Stimulated activated CD8-positive, alpha-beta memory T cell treated with anti-CD3 and anti-CD28 coated beads, Interleukin-15, amount 100 ng/mL, for 1 hour (primary cell): ENCODE measurements around the gene C3orf70.

Experiments used
- DNase-seq: peaks from one replicate; pipeline ENCODE4 v3.0.0-alpha.2; 2020; ENCODE audit warnings: low read depth

Gene C3orf70, protein sequence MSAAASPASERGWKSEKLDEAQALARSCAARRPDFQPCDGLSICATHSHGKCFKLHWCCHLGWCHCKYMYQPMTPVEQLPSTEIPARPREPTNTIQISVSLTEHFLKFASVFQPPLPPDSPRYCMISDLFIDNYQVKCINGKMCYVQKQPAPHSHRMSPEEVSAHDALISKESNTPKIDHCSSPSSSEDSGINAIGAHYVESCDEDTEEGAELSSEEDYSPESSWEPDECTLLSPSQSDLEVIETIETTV

DNA sequence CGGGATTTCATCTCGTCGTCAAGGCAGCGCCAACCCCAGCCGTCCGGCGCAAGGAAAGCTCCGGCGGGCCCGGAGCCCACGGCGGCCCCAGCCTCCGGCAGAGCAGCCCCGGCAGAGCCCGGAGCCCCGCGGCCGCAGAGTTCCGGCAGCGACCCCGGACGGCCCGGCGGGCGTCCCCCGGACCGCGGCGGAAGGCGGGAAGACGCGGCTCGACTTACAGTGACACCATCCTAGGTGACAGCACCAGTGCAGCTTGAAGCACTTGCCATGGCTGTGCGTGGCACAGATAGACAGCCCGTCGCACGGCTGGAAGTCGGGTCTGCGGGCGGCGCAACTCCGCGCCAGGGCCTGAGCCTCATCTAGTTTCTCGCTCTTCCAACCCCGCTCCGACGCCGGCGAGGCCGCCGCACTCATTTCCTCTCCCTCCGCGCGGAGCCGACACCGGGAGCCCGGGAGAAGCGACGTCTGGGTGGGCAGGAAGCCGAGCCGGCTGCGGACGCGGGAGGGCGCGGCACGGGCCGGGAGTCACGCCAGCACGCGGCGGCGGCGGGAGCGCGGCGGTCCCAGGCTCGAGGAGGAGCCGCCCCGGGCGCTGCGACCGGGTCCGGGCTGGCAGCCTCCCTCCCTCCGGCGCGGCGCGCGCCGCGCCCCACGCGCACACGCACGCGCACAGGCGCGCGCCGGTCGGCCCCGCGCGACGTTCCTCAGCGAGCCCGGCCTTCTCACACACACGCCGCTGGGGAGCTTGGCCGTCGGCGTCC is at the start of gene C3orf70:
Gene C3orf70, minus strand, starts transcription at position 651 of the 761 bp plus-strand sequence. Its CDS starts 237 bp downstream, at position 414.
- DNase-seq, result no peak

DNA sequence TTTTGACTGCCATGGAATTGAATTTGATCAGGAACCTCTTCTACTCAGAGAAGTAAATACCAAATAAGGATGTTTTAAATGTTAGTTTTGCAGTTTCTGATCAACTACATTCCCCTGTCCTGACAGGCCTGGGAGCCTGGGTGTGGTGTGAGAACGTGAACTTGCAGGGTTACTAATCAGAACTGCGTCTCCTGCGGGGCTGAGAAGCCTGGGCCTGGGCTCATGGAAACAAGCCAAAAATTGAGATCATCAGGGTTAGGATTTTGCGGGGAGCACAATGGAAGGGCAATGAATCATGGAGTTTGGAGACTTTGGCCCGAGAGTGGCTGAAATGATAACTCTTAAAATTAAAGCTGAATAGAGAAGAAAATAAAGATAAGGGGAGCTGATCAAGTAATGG is 47.8 kb upstream of the C3orf70 start:
- no peak for DNase-seq

DNA sequence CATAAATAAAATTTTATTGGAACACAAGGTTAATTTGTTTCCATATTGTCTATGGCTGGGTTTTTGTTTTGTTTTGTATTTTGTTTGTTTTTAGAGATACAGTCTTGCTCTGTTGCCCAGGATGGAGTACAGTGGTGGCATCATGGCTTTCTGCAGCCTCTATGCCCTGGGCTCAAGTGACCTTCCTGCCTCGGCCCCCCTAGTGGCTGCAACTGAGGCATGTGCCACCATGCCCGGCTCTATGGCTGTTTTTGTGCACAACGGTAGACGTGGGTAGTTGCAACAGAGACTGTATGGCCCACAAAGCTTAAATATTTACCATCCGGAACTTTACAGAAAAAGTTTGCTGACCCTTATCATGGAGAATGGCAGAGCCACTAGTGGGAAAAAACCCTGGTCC is 46.8 kb upstream of the C3orf70 start:
- no peak for DNase-seq

DNA sequence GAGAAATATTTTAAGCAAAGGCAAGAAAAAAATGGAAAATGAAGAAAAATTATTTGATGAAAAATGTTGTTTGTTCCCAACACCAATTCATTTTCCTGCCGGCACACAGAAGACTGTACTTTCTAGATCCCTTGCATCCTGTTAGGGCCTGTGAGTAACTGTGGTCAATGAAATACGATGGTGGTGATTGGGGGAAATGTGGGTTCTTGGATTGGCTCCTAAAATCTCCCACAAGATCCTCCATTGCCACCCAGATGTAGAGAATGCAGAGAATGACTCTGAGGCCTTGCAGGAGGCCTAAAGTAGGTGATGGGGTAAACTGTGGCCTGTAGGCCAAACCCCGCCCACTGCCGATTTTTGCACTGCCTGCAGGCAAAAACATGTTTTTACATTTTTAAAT is 46.3 kb upstream of the C3orf70 start:
- DNase-seq, result no peak

DNA sequence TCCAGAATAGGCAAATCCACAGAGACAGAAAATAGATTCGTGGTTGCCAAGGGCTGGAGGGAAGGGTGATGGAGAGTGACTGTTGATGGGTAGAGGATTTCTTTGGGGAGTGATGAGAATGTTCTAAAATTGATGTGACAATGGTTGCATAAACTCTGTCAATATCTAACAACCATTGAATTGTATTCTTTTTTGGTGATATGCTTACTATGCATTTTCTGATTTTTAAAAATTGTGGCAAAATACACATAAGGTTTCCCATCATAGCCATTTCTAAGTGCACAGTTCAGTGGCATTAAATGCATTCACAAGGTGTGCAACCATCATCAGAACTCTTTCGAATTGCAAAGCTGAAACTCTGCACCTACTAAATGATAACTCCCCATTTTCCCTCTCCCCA is 44.2 kb upstream of the C3orf70 start:
- no peak for DNase-seq

DNA sequence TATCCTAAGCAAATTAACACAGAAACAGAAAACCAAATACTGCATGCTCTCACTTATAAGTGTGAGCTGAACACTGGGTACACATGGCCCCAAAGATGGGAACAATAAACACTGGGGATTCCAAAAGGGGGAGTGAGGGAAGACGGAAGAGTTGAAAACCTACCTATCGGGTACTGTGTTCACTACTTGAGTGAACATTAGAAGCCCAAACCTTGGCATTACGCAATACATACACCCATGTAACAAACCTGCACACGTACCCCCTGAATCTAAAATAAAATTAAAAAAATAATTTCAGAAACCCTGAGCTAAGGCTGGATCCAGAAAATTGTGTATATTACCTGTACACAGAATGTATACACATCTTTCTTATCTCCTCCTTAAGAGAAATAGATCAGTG is 42.8 kb upstream of the C3orf70 start:
- no peak for DNase-seq

DNA sequence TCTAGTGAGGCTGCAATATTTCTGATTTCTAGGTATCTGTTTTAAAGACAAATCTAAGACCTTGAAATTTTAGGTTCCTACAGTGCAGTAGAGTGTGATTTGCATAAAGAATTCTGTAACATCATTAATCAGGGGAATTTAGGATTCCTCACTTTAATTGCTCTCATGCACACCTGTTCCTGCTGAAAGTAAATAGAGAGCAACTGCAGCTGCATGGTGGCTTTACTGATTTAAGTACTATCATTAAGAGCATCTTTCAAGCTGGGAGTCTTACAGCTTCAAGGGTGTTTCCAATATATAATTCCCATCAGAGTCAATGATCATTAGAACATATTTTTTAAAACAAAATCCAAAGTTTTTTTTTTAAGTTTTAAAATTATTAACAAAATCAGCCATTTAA is 36.0 kb upstream of the C3orf70 start:
- no peak for DNase-seq

DNA sequence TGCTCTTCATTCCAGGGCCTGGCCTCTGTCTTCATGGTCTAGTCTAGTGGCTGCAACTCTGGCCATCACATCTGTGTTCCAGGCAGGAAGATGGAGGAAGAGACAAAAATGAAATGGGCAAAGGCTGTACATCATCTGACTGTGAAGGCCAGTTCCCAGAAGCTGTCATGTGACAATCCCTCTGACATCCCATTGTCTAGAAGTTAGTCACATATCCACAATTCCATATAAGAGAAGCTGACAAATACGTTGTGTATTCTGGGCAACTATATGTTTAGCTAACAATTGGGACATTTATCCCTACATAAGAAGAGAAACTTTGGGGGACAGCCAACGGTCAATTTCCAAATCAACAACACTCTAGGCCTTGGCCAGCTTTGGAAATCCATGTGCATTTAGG is 34.5 kb upstream of the C3orf70 start:
- no peak for DNase-seq

DNA sequence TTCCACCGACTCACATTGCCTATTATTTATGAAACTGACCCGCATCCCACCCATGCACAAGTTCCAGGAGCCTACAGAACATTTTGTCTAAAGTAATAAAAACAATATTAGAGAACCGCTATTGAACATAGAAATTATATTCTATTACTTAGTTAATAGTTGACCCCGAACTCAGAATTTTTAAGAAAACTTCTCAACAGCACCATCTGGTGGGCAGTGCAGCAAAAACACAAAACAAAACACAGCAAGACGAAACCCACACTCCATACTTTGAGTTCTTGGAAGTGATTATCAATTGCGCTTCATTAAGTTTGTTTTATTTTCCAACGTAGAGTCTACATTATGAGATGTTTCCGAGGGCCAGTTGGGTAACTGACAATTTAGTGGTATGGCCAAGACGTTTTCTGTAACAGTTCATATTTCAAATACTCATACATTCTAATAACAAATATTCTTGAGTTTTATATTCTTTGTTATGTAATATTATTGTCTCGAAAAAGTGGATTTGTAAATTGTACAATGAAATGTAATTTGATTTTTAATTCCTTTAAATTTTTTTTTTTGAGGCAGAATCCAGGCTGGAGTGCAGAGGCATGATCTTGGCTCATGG is 24.0 kb upstream of the C3orf70 start:
- no peak for DNase-seq

DNA sequence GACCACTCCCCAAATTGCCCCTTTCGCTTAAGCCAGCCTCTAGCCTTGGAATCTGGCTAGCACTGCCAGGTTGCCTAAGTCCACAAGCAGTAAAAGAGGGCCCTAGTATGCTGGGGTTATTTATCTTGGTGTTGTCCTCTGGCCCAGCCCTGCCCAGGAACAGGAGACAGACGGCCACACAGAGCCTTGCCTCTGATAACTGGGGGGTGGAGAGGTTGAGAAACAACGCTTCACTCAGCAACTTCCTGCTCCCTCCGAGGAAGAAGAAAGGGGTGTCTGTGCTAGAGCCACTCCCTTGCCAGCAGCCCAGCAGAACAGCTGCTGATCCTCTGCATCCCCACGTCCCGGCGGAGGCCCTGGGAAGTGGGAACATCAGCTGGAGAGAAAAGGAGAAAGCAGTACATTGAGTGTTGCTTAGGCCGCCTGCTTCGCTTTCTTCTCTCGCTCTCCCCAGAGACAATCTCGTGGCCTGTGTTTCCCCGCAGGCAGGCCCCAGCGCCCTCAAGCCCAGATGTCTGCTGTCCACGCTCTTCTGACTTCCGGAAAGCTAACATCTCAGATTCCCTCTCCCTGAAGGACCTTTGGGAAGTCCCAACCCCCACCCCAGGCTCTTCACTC is 22.6 kb upstream of the C3orf70 start:
- DNase-seq, result no peak

DNA sequence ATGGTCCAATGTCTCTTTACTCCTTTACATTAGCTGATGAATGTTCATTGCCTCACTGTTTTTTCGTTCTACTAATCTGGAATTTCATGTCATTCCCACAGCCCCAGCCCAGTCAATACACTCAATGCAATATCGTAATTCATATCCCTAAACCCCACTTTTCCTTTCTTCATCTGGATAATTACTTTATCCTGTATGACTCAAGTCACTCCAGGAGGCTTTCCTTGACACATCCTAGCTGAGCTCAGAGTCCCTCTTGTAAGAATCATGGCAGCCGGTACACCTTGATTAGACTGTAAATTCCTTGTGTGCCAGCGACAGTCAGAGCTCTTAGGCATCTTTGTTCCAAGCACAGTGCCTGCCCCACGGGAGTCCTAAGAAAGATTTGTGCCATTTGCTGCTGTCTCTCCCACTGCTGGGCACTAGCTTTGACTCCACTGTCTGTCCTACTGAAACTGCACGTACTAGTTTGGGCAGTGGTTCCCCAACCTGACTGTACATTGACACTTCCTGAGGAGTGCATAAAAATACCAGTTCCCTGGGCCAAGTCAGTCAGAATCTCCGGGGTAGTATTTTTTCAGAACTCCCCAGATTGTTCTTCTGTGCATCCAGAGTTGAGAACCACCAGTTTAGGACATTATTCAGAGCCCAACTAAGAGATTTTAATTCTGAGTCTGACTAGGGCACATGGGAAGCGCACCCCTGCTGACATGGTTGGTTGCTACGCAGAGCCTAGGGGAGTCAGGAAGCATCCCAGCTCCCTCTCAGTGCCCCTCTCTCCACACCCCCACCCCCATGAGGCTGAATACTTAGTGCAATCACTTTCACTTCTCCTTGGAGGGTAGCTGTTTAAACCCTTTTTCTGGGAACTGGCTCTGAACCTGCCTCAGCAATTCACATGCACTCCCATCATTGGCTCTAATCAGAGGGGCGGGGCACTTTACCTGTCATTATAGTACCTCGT is 19.5 kb upstream of the C3orf70 start:
- no peak for DNase-seq

DNA sequence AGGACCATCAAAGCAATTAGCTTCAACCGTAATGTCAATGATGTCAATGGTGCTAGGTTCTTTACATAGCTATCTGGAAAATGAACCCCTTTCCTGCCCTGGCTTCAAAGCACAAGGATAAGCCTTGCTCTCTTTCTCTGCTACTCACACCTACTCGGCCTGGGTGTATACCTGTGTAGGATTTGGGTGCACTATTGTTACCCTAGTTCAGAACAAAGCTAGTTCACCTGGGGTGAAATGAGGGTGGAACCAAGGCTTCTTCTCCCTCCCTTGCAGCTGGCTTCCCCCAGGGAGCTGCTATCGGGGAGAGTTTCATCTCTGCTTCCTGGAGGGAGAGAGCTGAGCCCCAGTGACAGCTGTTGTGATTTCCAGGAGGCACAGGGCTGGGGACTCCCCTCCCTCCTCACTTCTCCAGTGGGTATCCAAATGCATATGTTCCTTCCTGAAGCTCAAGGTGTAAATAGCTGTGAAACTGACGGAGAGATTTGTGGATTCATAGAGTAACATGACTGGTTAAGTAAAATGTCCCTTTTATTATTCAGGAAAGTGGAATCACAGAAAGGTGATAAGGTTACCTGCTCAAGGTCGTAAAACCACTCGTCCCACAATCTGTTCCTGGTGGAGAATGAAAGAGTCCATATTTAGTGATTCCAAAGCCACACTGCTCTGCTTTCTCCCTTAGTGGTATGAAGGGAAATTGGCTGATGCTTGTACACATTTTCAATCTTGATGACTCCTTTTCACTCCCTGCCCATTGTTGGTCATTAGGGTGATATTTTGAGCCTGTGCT is 11.8 kb upstream of the C3orf70 start:
- DNase-seq, result no peak

DNA sequence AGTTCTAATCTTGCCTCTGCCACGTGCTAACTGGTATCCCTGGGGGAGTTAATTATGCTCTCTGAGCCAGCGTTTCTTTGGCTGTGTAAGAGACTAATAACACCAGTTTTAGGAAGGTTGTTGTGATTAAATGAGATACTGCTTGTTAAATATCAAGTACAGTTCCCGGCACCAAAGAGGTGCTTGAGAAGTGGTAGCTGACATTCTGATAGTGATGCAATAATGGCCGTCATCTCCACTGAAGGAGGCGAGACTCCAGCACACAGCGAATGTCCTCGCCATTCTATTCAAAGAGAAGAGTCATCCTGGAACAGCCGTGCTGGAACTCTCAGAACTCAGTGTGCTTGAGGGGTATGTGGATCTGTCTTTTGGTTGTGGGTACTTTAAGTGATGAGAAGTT is 9.8 kb upstream of the C3orf70 start:
- DNase-seq, result no peak

DNA sequence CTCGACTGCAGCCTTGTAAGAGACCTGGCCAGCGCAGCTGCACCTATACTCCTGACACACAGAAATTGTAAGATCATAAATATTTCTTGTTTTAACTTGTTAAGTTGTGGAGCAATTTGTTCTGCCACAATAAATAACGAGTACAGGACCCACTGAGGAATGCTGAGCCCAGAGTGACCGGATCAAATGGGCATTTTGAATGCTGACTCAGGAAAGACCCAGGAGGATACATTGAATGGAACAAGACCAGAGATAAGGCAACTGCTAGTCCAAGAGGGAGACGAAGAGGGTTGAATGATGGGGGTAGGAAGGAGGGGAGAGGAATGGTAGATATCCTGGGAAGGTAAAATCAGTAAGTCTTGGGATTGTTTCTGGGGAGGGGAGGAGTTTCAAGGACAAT is 8.9 kb upstream of the C3orf70 start:
- no peak for DNase-seq

DNA sequence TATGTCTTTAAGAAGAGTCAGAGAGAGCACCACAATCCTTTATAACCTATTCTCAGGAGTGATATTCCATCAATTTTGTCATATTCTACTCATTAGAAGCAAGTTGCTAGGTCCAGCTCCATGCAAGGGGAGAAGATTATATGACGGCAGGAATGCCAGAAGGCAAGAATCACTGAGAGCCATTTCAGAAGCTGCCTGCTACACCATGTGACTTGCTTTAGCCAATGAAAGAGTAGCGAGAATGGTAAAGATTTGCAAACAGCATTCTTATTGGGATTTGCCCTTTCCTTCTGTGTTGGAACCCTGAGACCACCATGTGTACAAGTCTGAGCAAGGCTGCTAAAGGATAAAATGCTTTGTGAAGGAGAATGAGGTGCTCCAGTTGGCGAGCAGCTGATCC is 4.5 kb upstream of the C3orf70 start:
- no peak for DNase-seq

DNA sequence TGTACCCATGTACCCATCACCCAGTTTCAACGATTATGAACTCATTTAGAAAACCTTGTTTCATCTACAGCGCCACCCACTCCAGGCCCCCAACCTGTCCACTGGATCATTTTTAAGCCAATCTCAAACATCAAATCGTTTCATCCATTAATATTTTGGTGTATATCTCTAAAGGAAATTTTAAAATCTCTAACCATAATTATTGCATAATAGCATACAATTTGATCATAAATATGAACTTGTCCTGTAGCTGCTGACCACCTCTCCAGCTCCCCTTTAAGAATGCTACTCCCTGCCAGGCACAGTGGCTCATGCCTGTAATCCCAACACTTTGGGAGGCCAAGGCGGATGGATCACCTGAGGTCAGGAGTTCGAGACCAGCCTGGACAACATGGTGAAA is 2.8 kb upstream of the C3orf70 start:
- no peak for DNase-seq

DNA sequence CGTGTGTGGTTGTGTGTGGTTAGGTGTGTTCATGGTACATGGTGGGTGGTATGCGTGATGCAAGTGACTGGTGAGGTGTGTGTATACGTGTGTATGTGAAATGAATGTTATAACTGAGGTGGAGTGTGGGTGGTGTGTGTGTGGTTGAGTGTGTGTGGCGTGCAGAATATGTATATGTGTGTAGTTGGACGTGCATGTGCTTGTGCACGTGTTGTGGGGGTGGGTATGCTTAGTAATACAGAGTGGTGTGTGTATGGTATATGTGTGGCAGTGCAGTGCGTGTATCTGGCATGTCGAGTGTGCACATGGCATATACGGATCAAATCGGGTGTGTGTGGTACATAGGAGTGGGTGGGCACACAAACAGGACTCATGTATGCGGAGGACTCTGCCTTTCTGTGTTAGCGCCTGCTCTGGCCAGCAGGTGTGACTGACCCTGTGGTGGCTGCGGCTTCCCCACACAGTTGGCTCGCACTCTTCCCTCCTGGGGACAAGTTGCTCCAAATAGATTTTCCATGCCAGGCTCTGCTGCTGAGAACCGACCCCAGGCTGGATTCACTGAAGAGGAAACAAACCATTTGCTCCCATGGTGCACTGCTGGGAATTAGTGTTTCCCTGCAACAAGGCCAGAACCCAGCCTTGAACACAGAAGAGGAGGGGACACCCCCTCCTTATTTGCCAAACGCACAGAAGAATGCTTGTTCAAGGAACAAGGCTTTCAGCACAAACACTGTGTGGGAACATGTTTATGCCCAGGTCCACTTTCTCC is 1.2 kb upstream of the C3orf70 start:
- DNase-seq, result no peak

DNA sequence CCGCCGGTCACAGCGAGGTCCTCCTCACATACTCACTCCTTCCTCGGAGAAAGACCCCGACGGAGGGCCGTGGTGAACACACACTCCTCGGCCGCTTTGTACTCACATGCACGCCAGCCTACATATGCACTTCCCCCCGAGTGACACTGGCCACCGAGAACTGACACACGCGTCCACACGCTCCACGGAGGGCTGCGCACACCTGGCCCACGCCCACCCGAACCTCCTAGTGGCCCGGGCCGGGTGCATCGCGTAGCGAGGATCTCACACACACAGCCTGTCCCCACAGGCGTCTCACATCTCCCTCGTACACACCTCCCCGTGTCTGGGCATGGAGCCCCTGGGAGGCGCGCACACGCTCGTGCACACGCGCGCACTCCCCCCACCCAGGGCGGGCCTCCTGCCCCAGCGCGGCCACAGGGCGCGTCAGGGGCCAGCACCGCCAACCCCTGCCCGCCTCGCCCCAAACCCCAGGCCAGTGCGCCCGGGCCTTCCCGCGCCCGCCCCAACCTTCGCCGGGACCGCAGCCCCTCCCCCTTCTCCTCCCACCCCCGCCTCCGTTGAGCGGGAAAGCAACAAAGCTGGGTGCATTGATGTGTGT is 411 bp upstream of the C3orf70 start:
- no peak for DNase-seq

DNA sequence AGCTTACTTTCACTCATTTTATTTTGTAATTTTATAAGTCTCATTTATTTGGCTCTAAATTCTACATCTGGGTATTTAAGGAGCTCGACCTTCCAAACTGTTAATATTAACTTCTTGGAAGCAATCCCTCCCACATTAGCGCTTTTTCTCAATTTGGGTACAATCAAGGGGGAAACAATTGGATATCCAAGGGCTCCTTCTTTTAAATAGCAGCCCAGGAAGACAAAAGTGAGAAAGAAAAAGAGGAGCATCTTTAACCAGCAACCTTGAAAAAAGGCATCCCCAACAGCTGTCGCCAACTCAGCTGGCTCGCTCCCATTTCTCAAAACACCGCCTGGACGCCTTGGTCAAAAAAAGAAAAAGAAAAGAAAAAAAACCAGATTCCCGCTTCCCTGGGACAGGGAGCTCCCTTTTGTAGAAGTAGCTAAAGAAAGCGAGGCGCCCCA is 873 bp downstream of the C3orf70 start:
- DNase-seq, result no peak
